Endothelial cell of umbilical vein (primary cell): ENCODE measurements around the gene ANGPTL2. TPM values are rescaled to one million over a fixed set of nuclear protein-coding genes. Genes with fewer than 3 reads are reported as not detected.

Source experiments
- BruUV-seq: library from RNA; stranded (reverse); fragments of 400-500 nt; replicated peaks from 2 replicates; lab custom pipeline; 2021; lab: Mats Ljungman, UMichigan
- CTCF ChIA-PET: fragments of 300-600, 350-600 bp; sonication (Branson Sonifier 250); formaldehyde crosslinking; loops from one replicate; lab custom pipeline; 2021; ENCODE audit warnings: antibody characterized with exemption, inconsistent platforms; lab: Charles Lee
- POLR2A ChIA-PET: fragments of 300-600, 350-600 bp; sonication (Branson Sonifier 250); formaldehyde crosslinking; loops from one replicate; lab custom pipeline; 2021; ENCODE audit warnings: antibody characterized with exemption, inconsistent platforms; lab: Charles Lee
- DNase-seq: peaks from one replicate; pipeline ENCODE4 v3.0.0-alpha.2; 2011; ENCODE audit warnings: low read depth, low spot score
- FAIRE-seq: peaks from 2 replicates; lab custom pipeline; 2011; peaks lifted over from hg19 to GRCh38; lab: Jason Lieb, UNC
- H2AFZ ChIP-seq: 2 replicates; pipeline ENCODE4 v1.6.0; 2012; ENCODE audit warnings: low read depth, low read length, control low read depth, inconsistent platforms
- H3K27ac ChIP-seq: 2 replicates; pipeline ENCODE4 v1.5.1; 2011; ENCODE audit warnings: low read depth, mild to moderate bottlenecking, control low read depth, low read length, moderate library complexity; ENCODE audit not compliant: insufficient read depth
- H3K27me3 ChIP-seq, 2 experiments: 2 replicates each; pipeline versions ENCODE4 v1.6.0 to v1.6.1; 2011; ENCODE audit warnings: low read length in 2 of 2, mixed read lengths in 1 of 2; ENCODE audit not compliant: control insufficient read depth in 2 of 2, insufficient read depth in 2 of 2
- H3K36me3 ChIP-seq, 2 experiments: 2 replicates in 1 of 2; 3 replicates in 1 of 2; pipeline ENCODE4 v1.5.1; 2011; ENCODE audit warnings: low read length in 2 of 2, mild to moderate bottlenecking in 1 of 2, moderate library complexity in 1 of 2; ENCODE audit not compliant: control insufficient read depth in 2 of 2, insufficient read depth in 2 of 2; ENCODE audit errors: extremely low read depth in 1 of 2
- H3K4me1 ChIP-seq: 3 replicates; pipeline ENCODE4 v1.5.1; 2011; ENCODE audit warnings: mild to moderate bottlenecking, low read length; ENCODE audit not compliant: control insufficient read depth, insufficient read depth; ENCODE audit errors: extremely low read depth
- H3K4me2 ChIP-seq: 2 replicates; pipeline ENCODE4 v1.6.1; 2011; ENCODE audit warnings: low read length, control low read depth, mixed read lengths; ENCODE audit not compliant: insufficient read depth
- H3K4me3 ChIP-seq, 3 experiments: fragments of 200-600 bp in 1 of 3; sonication (generic), shearing (Covaris generic) in 1 of 3; replicated peaks in 1 of 3; 2 replicates each; pipeline ENCODE4 v1.5.1; 2011 to 2016; ENCODE audit warnings: control low read depth in 3 of 3, low read length in 3 of 3, mild to moderate bottlenecking in 2 of 3, inconsistent platforms in 1 of 3, low read depth in 1 of 3, moderate library complexity in 1 of 3; ENCODE audit not compliant: insufficient read depth in 1 of 3
- H3K79me2 ChIP-seq: 2 replicates; pipeline ENCODE4 v1.6.0; 2012; ENCODE audit warnings: low read length, inconsistent platforms; ENCODE audit not compliant: control insufficient read depth, insufficient read depth
- H3K9ac ChIP-seq: replicated peaks from 2 replicates; pipeline ENCODE3; 2011; ENCODE audit warnings: low read length, control low read depth; ENCODE audit not compliant: insufficient read depth; ENCODE audit errors: extremely low read depth
- H3K9me1 ChIP-seq: replicated peaks from 3 replicates; pipeline ENCODE4 v1.6.0; 2011; ENCODE audit warnings: mild to moderate bottlenecking, low read length; ENCODE audit not compliant: control insufficient read depth, insufficient read depth; ENCODE audit errors: extremely low read depth
- H3K9me3 ChIP-seq: replicated peaks from 2 replicates; pipeline ENCODE4 v1.5.1; 2012; ENCODE audit warnings: low read length, inconsistent platforms; ENCODE audit not compliant: control insufficient read depth, insufficient read depth
- H4K20me1 ChIP-seq: replicated peaks from 2 replicates; pipeline ENCODE3; 2011; ENCODE audit warnings: mild to moderate bottlenecking, low read length; ENCODE audit not compliant: control insufficient read depth, insufficient read depth; ENCODE audit errors: extremely low read depth
- EZH2 ChIP-seq: IDR thresholded peaks from 2 replicates; pipeline ENCODE4 v1.6.1; 2012; ENCODE audit warnings: borderline replicate concordance, low read depth, mild to moderate bottlenecking, moderate library complexity, low read length, inconsistent platforms; ENCODE audit not compliant: severe bottlenecking
- FOS ChIP-seq: IDR thresholded peaks from 2 replicates; pipeline ENCODE4 v1.6.1; 2011; ENCODE audit warnings: mild to moderate bottlenecking, low read length, moderate library complexity, borderline replicate concordance; ENCODE audit not compliant: insufficient read depth
- GATA2 ChIP-seq: IDR thresholded peaks from 2 replicates; pipeline ENCODE4 v1.7.0; 2011; ENCODE audit warnings: low read depth, mild to moderate bottlenecking, moderate library complexity, mixed read lengths, low read length; ENCODE audit not compliant: insufficient read length, insufficient read depth
- JUN ChIP-seq: IDR thresholded peaks from 2 replicates; pipeline ENCODE4 v1.6.1; 2011; ENCODE audit warnings: borderline replicate concordance, low read depth; ENCODE audit not compliant: insufficient read length, insufficient read depth
- MAX ChIP-seq: IDR thresholded peaks from 2 replicates; pipeline ENCODE4 v1.6.1; 2011; ENCODE audit not compliant: insufficient read depth, insufficient read length
- MYC ChIP-seq: IDR thresholded peaks from one replicate; pipeline ENCODE4 v1.6.1; 2011; ENCODE audit warnings: mild to moderate bottlenecking, low read depth, low read length
- POLR2A ChIP-seq: IDR thresholded peaks from 2 replicates; pipeline ENCODE4 v1.6.1; 2012; ENCODE audit warnings: low read depth, mild to moderate bottlenecking, control low read depth, low read length
- POLR2AphosphoS5 ChIP-seq: IDR thresholded peaks from 2 replicates; pipeline ENCODE4 v1.6.1; 2012; ENCODE audit warnings: low read depth, mild to moderate bottlenecking, control low read depth, low read length, moderate library complexity; ENCODE audit not compliant: insufficient read depth
- dilution Hi-C: fragments of 300-500 bp; cut with MboI; formaldehyde crosslinking; loops from one replicate; pipeline ENCODE4 v1.15.0; 2019; ENCODE audit warnings: low sequenced_read_pairs; ENCODE audit not compliant: extremely low pct_ligation_motif_present
- intact Hi-C: fragments of 100-400 bp; cut with micrococcal nuclease; formaldehyde crosslinking; loops from one replicate; pipeline ENCODE4 v1.10.0; 2022
- polyA plus RNA-seq, 4 experiments: library from polyadenylated mRNA; depleted of rRNA in 3 of 4; stranded (reverse) in 3 of 4; unstranded in 1 of 4; fragments of >200 nt; gene quantifications; 2 replicates each; pipeline versions ENCODE4 v1.2.1 to v1.2.3, GENCODE V29; 2011 to 2012; ENCODE audit warnings: missing spikeins in 1 of 4
- total RNA-seq: library from RNA; stranded (reverse); gene quantifications from 2 replicates; pipeline ENCODE4 v1.2.3, GENCODE V29; 2021
- TF ChIP-seq, protein P1 (sequence below), 2 donors: IDR thresholded peaks; 1 replicate in 1 of 2; 2 replicates in 1 of 2; pipeline ENCODE4 v1.5.1; 2011; ENCODE audit warnings: low read length in 2 of 2, mild to moderate bottlenecking in 2 of 2, moderate library complexity in 2 of 2, control low read depth in 1 of 2, inconsistent platforms in 1 of 2, low read depth in 1 of 2; ENCODE audit not compliant: insufficient read depth in 1 of 2; ENCODE audit errors: extremely low read depth in 1 of 2

Gene ANGPTL2
- total and polyA plus RNA-seq, 2 donors (not counting 3 experiments of a cell fraction or from before 2014, with no cell fraction given): 15.1 to 24.5 TPM

GRCh38 chr9:127064335-127064734 is 58.1 kb downstream of the ANGPTL2 start:
- H3K9ac ChIP-seq: no peak overlapping the region
- no peaks in the 10 kb centered on the region for H3K9me1 ChIP-seq
- dilution Hi-C loops (no loop called here), intact Hi-C loops (no loop called here)
- H3K4me3 ChIP-seq: no peak overlapping the region
- H3K27me3 ChIP-seq: no peaks in the 10 kb centered on the region
- no peaks in the 10 kb centered on the region for H3K36me3 ChIP-seq
- BruUV-seq: no TSS peak
- peaks cover 13% of the 10 kb centered on the region for H3K4me1 ChIP-seq
- DNase-seq (no peak), FAIRE-seq (no peak)
- H2AFZ ChIP-seq: no peak overlapping the region
- TF ChIP-seq MAX (no peak), POLR2AphosphoS5 (no peak), FOS (no peak), JUN (no peak), GATA2 (no peak), MYC (no peak), POLR2A (no peak), EZH2 (no peak)
- TF ChIP-seq, protein P1, sequence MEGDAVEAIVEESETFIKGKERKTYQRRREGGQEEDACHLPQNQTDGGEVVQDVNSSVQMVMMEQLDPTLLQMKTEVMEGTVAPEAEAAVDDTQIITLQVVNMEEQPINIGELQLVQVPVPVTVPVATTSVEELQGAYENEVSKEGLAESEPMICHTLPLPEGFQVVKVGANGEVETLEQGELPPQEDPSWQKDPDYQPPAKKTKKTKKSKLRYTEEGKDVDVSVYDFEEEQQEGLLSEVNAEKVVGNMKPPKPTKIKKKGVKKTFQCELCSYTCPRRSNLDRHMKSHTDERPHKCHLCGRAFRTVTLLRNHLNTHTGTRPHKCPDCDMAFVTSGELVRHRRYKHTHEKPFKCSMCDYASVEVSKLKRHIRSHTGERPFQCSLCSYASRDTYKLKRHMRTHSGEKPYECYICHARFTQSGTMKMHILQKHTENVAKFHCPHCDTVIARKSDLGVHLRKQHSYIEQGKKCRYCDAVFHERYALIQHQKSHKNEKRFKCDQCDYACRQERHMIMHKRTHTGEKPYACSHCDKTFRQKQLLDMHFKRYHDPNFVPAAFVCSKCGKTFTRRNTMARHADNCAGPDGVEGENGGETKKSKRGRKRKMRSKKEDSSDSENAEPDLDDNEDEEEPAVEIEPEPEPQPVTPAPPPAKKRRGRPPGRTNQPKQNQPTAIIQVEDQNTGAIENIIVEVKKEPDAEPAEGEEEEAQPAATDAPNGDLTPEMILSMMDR (IDR thresholded peaks at IDR 0.05; ENCODE audit: extremely low read depth in 1 of 2, insufficient read depth in 1 of 2, low read depth in 1 of 2, low read length in 2 of 2): no peak
- H3K27ac ChIP-seq: no peak overlapping the region
- CTCF ChIA-PET: interaction anchor here (2.8 kb wide), 1 partner anchor 15 kb away, joined by 10 read pairs; no protein-coding TSS in a partner anchor
- POLR2A ChIA-PET: no interaction called here
- H3K79me2 ChIP-seq: no peaks in the 10 kb centered on the region
- H3K9me3 ChIP-seq: no peaks in the 10 kb centered on the region
- H4K20me1 ChIP-seq: no peaks in the 10 kb centered on the region
- no peak overlapping the region for H3K4me2 ChIP-seq
